HG03457 (cell line): ENCODE results near the gene KRT4.

Source experiments
- ATAC-seq: cut with Tn5 transposase; IDR thresholded peaks from one replicate; pipeline ENCODE4 v1.9.1; 2021; ENCODE audit warnings: moderate number of reproducible peaks; ENCODE audit not compliant: unreplicated experiment

The KRT4 gene

DNA sequence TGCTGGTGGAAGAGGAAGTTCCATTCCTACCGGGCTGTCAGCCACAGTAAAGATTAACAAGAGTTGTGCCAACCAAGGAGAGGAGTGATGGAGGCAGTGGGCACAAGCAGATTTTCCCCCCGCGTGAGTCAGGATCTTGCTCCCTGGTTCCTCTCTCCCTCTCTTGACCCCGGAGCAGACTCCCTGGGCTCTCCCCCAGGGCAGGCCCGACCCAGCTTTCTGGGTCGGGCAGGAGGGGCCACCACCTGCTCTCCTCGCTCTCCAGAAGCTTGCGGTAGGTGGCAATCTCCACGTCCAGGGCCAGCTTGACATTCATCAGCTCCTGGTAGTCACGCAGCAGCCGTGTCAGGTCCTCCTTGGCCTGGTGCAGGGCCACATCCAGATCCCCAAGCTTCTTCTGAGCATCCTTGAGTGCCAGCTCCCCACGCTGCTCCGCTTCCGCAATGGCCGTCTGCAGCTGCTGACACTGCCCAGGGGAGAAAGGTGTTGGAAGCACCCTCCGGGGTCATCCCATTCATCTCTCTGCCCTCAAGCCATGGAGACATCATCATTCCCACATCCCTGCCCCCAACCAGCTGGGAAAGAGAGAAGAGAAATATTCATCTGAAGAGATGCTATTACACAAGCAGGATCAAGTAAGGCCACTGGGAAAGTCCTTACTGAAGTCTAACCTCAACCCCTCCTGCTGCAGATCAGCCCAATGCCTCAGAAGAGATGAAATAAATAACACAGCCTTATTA, 9.0 kb upstream of the KRT4 start:
- no peak for ATAC-seq

DNA sequence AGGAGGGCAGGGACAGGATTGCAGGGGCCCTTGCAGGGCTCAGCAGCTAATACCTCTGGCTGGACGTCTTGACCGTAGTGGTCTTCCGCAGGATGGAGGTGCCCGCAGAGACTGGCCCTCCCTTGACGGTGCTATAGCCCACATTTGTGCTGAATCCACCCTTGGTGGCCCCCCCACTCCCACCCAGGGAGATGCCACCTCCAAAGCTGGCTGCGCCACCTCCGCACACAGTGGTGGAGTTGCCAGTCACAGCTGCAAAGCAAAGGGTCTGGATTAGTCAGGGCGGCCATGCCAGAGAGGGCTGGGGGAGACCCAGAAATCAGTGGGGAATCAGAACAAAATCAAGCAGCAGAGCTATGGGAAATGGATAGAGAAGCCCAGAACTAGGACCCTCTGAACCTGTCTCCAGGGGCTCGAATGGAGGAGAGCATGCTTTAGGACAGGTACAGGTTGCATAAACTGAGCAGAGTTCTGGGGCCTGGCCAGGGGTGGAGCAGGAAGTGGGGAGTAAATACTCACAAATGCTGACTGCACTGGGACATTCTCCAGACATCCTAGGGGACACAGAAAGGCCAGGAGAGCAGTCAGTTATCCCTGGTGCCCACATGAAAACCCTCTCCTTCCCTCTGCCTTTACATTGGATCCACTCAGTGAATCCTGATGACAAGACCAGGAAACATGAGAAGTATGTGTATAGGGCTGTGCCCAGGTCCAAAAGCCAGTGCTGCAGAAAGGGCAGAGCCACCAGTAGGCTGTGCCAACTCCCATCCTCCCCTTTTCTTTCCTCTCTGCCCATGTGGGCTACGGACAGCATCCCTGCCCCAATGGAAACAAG, 8.1 kb upstream of the KRT4 start:
- no peak for ATAC-seq

- no peak for ATAC-seq
Observed at GRCh38 chr12:52821071-52821730, 7.3 kb upstream of the KRT4 start.

DNA sequence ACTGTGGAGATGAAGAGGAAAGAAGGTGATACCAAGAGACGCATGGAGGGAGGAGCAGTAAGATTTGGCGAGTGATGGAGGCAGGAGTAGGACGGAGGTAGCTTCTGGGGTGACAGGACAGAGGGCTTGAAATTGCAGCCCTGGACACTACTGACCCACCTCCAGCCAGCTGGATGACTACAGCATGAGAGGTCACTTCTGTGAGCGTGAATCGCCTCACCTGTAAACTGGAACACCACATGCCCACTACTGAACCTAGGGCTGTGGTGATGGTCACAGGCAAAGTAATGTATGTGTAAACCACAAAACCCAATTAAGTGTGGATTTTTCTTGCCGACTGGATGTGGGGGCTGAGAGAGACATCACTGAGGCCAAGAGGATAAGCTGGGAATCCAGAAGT, 6.6 kb upstream of the KRT4 start:
- ATAC-seq: no peak

GRCh38 chr12:52819731-52820510, 6.0 kb upstream of the KRT4 start:
- no peak for ATAC-seq

DNA sequence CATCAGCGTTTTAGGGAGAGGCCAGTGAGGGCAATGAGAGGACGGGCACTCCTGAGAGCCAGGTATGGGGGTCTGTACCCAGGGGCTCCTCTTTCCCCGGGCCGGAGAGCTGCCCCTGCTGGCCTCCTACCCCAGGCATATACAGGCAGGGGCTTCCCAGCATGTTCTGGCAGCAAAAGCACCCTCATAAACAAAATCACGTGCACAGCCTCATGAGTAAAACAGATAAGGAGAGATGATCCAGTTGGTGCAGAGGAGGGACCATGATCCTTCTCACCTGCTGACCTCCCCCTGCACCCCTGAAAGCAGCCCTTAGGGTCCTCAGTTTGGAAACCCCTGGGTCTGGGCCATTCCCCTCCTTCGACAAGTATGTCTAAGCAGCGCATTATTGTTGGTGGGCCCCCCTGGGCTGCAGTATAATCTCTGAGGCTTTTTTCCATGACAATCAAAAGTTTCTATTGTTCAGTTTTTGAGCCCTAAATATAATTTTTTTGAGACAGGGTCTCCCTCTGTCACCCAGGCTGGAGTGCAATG, 5.0 kb upstream of the KRT4 start:
- no peak for ATAC-seq

GRCh38 chr12:52818388-52818787, 4.5 kb upstream of the KRT4 start:
- ATAC-seq: no peak

- no peak for ATAC-seq
Observed at GRCh38 chr12:52817699-52818238, 3.9 kb upstream of the KRT4 start.

DNA sequence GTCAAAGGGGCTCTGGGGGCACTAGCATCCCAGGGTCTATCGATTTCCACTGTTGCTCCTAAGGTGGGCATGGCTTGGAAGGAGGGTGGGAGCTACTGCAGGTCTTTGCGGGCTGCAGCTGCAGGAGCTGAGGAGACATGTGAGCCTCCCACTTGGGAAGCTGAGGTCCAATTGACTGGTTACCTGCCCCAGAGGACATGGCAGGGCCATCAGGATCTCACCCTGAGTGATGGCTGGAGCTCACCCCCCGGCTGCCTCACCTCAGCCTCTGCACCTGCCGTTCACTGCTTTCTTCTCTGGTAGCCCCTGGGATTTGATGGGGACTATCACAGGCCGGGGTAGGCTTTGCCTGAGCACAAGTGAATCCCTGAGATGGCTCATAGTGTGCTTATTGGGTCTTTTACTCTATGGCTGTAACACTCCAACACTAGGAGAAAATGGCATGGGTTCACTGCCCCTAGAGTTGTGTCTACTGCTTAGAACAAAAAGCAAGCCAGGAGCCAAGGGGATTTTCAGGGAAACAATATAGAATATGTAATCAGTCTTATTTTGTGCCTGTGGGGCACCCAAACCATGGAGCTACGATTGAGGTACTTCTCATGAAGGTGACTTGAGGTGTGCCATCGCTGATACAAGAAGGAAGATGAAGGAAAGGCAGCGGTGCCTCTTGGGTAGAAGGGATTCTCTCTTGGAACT, 3.2 kb upstream of the KRT4 start:
- no peak for ATAC-seq

DNA sequence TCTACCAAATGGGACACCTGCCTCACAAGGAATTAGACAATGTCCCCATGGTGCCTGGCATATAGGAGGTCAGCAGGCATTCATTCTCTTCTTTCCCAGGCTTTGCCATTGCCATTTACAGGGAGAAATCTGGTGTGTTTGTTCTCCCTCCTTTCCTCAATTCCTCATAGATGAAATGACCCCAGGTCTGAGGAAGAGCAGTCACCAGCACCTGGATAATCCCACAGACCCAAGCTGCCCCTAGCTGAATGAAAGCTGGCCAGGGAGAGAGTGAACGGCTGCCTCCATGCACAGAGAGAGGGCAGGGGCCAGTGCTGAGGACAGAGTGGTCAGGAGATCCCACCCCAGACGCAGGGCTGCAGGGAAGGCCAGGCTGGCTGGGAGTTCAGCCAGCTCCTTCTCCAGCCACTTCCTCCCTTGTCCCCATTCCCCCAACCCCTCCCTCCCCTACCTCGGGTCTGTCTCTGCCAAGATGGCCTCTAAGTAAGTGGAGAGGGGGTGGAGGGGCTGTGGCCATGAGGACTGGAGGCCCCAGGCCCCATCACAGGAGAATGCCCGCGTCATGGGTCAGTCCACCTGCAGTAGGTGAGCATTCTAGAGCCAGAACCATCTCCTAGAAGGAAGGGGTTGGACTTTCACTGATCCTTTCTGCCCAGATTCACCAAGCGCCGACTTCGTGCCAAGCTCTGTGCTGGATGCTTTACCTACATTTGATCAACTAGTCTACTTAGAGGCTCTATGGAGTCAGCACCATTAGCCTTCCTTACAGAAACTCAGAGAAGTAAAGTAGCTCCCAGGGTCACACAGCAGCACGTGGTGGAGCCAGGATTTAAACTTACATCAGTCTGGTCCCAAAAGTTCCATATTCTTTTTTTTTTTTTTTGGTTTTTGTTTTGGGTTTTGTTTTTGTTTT, 2.0 kb upstream of the KRT4 start:
- ATAC-seq: no peak

- no peak for ATAC-seq
Observed at GRCh38 chr12:52815161-52815560, 1.2 kb upstream of the KRT4 start.

DNA sequence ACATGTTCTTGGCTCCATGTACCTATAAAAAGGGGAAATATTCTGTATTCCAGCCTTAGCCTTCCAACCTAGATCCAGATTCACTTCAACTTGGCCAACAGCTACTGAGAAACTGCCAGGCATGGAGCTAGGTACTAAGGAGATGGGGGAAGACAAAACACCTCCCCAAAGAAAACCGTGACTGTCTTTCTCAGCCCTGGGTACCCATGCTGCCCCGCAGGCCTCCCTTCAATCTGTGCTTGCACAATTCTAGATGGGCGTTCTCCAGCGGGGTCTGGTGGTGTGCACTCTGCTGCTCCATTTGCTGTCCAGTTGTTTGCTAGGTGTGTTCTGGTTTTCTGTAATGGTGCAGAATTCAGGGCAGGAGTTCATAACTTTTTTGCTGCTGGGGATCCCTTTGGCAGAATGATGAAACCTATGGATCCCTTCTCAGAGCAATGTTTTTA, 817 bp upstream of the KRT4 start:
- no peak for ATAC-seq

- no peak for ATAC-seq
Observed at GRCh38 chr12:52813203-52813819, 605 bp downstream of the KRT4 start.

DNA sequence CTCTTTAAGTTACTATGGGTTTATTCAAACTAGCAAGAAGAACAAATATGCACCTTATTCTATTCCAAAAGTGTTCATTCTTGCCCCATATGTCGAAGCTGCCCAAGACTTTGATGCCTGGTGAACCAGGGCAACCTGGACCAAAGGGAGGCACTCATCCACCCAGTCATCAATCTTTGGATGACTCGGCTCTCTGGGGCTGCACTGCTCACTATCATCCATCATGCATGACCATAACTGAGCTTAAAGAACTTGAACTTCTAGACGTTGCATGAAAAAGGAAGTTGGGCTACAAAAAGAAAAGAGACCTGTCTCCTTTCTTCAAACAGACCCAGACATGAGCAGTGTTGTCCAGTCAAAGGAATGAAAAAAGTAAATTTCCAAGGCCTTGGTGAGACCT, 1.2 kb downstream of the KRT4 start:
- ATAC-seq: no peak

DNA sequence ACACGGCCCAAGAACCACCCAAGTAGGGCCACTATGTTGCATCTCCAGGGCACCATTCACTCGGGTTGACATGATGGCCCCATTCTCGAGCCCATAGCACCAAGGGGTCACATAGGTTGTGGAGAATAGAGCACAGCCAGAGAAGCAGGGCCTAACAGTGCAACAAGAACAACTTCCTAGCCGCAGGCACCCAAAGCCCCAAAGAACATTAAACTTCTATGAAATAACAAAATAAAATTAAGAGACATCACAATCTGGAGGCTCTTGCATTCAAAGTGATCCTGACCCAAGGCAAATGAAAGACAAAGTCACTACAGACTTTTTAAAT, 1.9 kb downstream of the KRT4 start:
- no peak for ATAC-seq

DNA sequence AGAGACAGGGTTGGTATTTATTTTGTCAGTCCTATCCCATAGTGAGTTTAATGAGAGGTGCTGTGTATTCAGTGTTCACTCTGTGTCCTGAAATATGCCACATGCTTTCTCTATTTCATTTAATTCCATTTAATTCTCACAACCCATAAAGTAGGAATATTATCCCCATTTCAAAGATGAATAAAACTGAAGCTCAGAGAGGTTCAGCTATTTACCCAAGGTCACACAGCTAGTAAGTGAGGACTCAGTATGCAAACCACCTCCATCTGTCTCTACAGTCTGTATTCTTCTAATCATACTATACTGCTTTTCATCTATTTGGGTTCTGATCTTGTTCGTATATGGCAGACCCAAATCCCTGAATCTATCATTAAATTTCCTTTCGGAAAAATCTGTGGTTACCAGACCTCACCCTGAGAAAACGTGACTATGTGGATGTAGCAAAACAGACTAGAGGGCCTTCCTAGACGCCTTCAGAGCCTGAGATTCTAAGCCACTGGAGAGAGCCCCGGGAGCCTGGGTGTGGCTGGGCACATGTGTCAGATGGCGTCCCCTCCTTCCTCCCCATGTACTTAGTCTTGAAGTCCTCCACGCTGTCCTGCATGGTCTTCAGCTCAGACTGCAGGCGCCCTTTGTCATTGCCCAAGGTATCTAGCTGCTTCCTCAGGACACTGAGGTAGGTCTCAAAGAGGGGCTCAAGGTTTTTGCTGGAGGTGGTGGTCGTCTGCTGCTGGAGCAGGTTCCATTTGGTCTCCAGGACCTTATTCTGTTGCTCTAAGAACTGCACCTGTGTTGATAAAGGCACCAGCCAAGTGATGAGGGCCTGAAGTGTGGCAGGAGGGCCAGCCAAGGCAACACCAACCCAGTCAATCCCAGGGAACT, 2.5 kb downstream of the KRT4 start:
- no peak for ATAC-seq

- no peak for ATAC-seq
Observed at GRCh38 chr12:52810554-52810953, 3.4 kb downstream of the KRT4 start.

GRCh38 chr12:52809166-52809565, 4.8 kb downstream of the KRT4 start:
- ATAC-seq: no peak
